GM12891 (cell line): ENCODE measurements around the gene FBN1.

Experiments
- PAX5 ChIP-seq: IDR thresholded peaks from 2 replicates; pipeline ENCODE4 v1.6.1; 2011; ENCODE audit warnings: low read length, moderate library complexity, mild to moderate bottlenecking; ENCODE audit not compliant: insufficient read depth, severe bottlenecking
- POLR2A ChIP-seq: IDR thresholded peaks from 2 replicates; pipeline ENCODE4 v1.6.1; 2011; ENCODE audit warnings: low read depth, low read length, control low read depth
- POLR2AphosphoS5 ChIP-seq: IDR thresholded peaks from 2 replicates; pipeline ENCODE4 v1.6.1; 2011; ENCODE audit warnings: low read depth, low read length, control low read depth
- POU2F2 ChIP-seq: IDR thresholded peaks from 2 replicates; pipeline ENCODE4 v1.6.1; 2011; ENCODE audit warnings: low read depth, mild to moderate bottlenecking, control low read depth, low read length, moderate library complexity
- SPI1 ChIP-seq: IDR thresholded peaks from 2 replicates; pipeline ENCODE4 v1.6.1; 2011; ENCODE audit warnings: low read depth, low read length, control low read depth
- TAF1 ChIP-seq: IDR thresholded peaks from 2 replicates; pipeline ENCODE4 v1.6.1; 2011; ENCODE audit warnings: low read depth, low read length, control low read depth

DNA sequence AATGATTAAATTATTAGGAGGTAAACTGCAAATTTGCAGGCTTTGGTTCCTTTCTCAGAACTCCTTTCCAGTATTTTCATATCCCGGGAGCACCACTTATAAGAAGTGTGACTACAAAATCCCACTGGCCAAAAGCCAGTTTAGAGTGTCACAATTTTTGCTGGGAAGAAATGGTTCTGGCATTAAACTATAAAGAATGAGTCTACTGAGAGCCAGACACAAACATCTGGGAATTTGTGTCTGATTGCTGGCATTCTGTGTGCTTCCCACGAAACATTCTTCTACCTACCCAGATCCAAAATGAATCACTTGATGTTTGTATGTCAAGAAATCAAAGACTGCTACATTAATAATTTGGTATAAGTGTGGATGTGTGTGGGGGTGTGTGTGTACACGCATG lies 231.5 kb downstream of the FBN1 start:
- TF ChIP-seq TAF1 (no peak), POLR2A (no peak), POLR2AphosphoS5 (no peak), POU2F2 (no peak), SPI1 (no peak), PAX5 (no peak)
